Osteoblast (primary cell): Measurements from ENCODE around the gene ETNK2. TPM values are rescaled to one million over a fixed set of nuclear protein-coding genes. Genes with fewer than 3 reads are reported as not detected.

Source experiments
- DNase-seq: peaks from one replicate; pipeline ENCODE4 v3.0.0; 2011; ENCODE audit warnings: low spot score, mixed read lengths; ENCODE audit not compliant: insufficient read length; ENCODE audit errors: missing footprints
- H2AFZ ChIP-seq: 2 replicates; pipeline ENCODE4 v1.6.0; 2011; ENCODE audit warnings: mild to moderate bottlenecking, low read length
- H3K27ac ChIP-seq: 2 replicates; pipeline ENCODE4 v1.5.1; 2011; ENCODE audit warnings: mild to moderate bottlenecking, low read depth, low read length, moderate library complexity
- H3K27me3 ChIP-seq: 2 replicates; pipeline ENCODE4 v1.6.0; 2012; ENCODE audit warnings: mild to moderate bottlenecking, control low read depth, inconsistent platforms, low read length, moderate library complexity; ENCODE audit not compliant: insufficient read depth
- H3K36me3 ChIP-seq: 2 replicates; pipeline ENCODE4 v1.5.1; 2011; ENCODE audit warnings: mild to moderate bottlenecking, low read length, control low read depth, moderate library complexity; ENCODE audit not compliant: insufficient read depth
- H3K4me1 ChIP-seq: 2 replicates; pipeline ENCODE4 v1.5.1; 2011; ENCODE audit warnings: mild to moderate bottlenecking, low read length, control low read depth, moderate library complexity; ENCODE audit not compliant: insufficient read depth
- H3K4me2 ChIP-seq: 2 replicates; pipeline ENCODE4 v1.6.0; 2011; ENCODE audit warnings: mild to moderate bottlenecking, low read length; ENCODE audit not compliant: insufficient read depth
- H3K4me3 ChIP-seq: fragments of 200-600 bp; sonication (generic); 3 replicates; pipeline ENCODE4 v1.5.1; 2012; ENCODE audit warnings: mild to moderate bottlenecking, low read length, inconsistent platforms; ENCODE audit not compliant: insufficient read depth
- H3K79me2 ChIP-seq: 2 replicates; pipeline ENCODE4 v1.6.0; 2012; ENCODE audit warnings: mild to moderate bottlenecking, low read length, control low read depth, inconsistent platforms; ENCODE audit not compliant: insufficient read depth
- H3K9me3 ChIP-seq: 2 replicates; pipeline ENCODE4 v1.5.1; 2011; ENCODE audit warnings: low read depth, low read length, control low read depth
- H4K20me1 ChIP-seq: 2 replicates; pipeline ENCODE4 v1.6.0; 2012; ENCODE audit warnings: mild to moderate bottlenecking, low read length, control low read depth; ENCODE audit not compliant: insufficient read depth
- total RNA-seq: library from RNA; depleted of rRNA; stranded (reverse); fragments of >200 nt; gene quantifications from 2 replicates; pipeline ENCODE4 v1.2.3, GENCODE V29; 2012
- TF ChIP-seq, protein P1 (sequence below): IDR thresholded peaks from 2 replicates; pipeline ENCODE4 v1.5.1; 2011; ENCODE audit warnings: mild to moderate bottlenecking, low read depth, low read length, moderate library complexity; ENCODE audit errors: extremely low read depth

ETNK2 gene
- total RNA-seq, 1 donor: 0.72 TPM

- Histone ChIP-seq H3K9me3 (peaks cover 5% of the 10 kb centered on the region), H3K79me2 (no peaks in the 10 kb centered on the region), H2AFZ (no peak overlapping the region), H3K4me1 (peaks cover 13% of the 10 kb centered on the region), H3K27ac (no peak overlapping the region), H3K4me2 (no peak overlapping the region), H3K36me3 (no peaks in the 10 kb centered on the region), H4K20me1 (no peaks in the 10 kb centered on the region), H3K4me3 (no peak overlapping the region), H3K27me3 (peaks cover under 1% of the 10 kb centered on the region)
- DNase-seq: no peak
- TF ChIP-seq, protein P1, sequence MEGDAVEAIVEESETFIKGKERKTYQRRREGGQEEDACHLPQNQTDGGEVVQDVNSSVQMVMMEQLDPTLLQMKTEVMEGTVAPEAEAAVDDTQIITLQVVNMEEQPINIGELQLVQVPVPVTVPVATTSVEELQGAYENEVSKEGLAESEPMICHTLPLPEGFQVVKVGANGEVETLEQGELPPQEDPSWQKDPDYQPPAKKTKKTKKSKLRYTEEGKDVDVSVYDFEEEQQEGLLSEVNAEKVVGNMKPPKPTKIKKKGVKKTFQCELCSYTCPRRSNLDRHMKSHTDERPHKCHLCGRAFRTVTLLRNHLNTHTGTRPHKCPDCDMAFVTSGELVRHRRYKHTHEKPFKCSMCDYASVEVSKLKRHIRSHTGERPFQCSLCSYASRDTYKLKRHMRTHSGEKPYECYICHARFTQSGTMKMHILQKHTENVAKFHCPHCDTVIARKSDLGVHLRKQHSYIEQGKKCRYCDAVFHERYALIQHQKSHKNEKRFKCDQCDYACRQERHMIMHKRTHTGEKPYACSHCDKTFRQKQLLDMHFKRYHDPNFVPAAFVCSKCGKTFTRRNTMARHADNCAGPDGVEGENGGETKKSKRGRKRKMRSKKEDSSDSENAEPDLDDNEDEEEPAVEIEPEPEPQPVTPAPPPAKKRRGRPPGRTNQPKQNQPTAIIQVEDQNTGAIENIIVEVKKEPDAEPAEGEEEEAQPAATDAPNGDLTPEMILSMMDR: no peak
Observed at GRCh38 chr1:204170494-204171155, 18.8 kb upstream of the ETNK2 start.

DNA sequence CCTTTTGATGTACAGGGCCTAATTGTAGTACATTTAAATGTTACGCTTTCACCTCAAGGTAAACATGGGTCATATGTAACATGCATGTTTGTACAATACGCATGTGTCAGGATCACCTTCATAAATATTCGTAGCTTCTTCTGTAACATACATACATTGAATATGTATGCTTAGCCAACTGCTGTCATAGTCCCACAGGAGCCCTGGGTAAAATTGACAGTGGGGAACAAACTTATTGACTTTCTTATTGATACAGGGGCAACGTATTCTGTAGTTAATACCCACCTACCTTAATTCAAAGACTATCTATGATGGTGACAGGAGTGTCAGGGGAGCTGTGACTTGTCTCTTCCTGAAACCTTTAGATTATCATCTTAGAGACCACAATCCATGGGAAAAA is 18.0 kb upstream of the ETNK2 start:
- no peaks in the 10 kb centered on the region for H3K27me3 ChIP-seq
- H2AFZ ChIP-seq: no peak overlapping the region
- DNase-seq: no peak
- H3K36me3 ChIP-seq: no peaks in the 10 kb centered on the region
- H3K4me2 ChIP-seq: no peak overlapping the region
- peaks cover 13% of the 10 kb centered on the region for H3K4me1 ChIP-seq
- H3K79me2 ChIP-seq: no peaks in the 10 kb centered on the region
- H4K20me1 ChIP-seq: no peaks in the 10 kb centered on the region
- no peak overlapping the region for H3K27ac ChIP-seq
- H3K9me3 ChIP-seq: peaks cover 5% of the 10 kb centered on the region
- no peak overlapping the region for H3K4me3 ChIP-seq
- TF ChIP-seq, protein P1: no peak

DNA sequence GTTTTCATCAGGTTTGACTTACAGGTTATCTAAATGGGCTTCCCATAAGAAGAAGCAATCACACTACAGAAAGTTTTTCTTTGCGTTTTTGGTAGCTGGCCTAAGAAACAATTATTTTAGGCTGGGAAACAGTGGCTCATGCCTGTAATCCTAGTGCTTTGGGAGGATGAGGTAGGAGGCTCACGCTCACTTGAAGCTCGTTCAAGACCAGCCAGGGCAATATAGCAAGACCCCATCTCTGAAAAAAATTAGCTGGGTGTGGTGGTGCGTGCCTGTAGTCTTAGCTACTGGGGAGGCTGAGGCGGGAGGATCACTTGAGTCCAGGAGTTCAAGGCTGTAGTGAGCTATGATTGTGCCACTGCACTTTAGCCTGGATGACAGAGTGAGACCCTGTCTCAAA is 15.9 kb upstream of the ETNK2 start:
- H2AFZ ChIP-seq: no peak overlapping the region
- H3K36me3 ChIP-seq: no peaks in the 10 kb centered on the region
- TF ChIP-seq, protein P1: no peak
- no peaks in the 10 kb centered on the region for H4K20me1 ChIP-seq
- no peak overlapping the region for H3K27ac ChIP-seq
- no peaks in the 10 kb centered on the region for H3K79me2 ChIP-seq
- H3K27me3 ChIP-seq: no peaks in the 10 kb centered on the region
- no peak overlapping the region for H3K4me3 ChIP-seq
- H3K4me1 ChIP-seq: peaks cover 13% of the 10 kb centered on the region
- peaks cover 5% of the 10 kb centered on the region for H3K9me3 ChIP-seq
- DNase-seq: no peak
- H3K4me2 ChIP-seq: no peak overlapping the region

GRCh38 chr1:204166219-204166618 is 14.4 kb upstream of the ETNK2 start, which contains the start of gene REN:
Gene REN, minus strand, starts transcription at chr1:204166337. Its CDS starts 44 bp downstream, at chr1:204166293.
- Histone ChIP-seq H2AFZ (no peak within 1 kb of the TSS), H3K79me2 (no peaks in the 10 kb centered on the region), H3K4me1 (no peaks in the 10 kb centered on the region), H4K20me1 (no peaks in the 10 kb centered on the region), H3K4me2 (no peak within 1 kb of the TSS), H3K9me3 (peaks cover 5% of the 10 kb centered on the region), H3K36me3 (no peaks in the 10 kb centered on the region), H3K27ac (no peak within 1 kb of the TSS), H3K4me3 (no peak within 1 kb of the TSS), H3K27me3 (peaks cover 4% of the 10 kb centered on the region)
- no peak for DNase-seq
- TF ChIP-seq, protein P1: no peak
